ENCODE results near the gene SGCA. TPM values are rescaled to one million over a fixed set of nuclear protein-coding genes. Genes with fewer than 3 reads are reported as not detected.

The SGCA gene
- total and polyA plus RNA-seq, 2 experiments from 2014 or later: 0.19 TPM; not detected in 1

DNA sequence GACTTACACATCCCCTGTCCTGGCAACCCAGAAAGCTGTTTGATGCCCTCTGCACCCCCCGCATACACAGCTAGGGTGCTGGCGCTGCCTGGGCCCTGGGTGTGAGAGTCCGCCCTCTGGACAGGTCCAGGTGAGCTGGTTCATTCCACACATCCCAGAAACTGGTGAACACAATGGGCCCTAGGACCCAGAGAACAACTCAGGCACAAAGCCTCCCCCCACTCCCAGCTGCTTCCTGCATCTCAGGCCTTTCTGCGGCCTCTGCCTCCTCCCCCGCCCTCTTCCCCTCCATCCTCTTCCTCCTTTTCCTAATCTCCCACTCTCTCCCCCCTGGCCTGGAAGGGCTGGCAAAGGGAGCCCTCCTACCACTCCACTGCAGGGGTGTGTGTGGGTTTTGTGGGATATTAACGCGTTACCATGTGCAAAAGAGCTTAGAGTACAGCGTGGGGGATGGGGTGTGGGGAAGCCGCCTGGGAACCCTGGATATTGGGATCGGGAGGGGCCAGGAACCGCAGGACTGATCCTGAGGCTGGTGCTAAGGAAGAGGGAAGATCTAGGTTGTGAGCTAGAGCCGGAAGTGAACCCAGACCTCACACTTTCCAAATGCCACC lies 13.8 kb upstream of the SGCA start (continued):
- TF ChIP-seq, protein P1, sequence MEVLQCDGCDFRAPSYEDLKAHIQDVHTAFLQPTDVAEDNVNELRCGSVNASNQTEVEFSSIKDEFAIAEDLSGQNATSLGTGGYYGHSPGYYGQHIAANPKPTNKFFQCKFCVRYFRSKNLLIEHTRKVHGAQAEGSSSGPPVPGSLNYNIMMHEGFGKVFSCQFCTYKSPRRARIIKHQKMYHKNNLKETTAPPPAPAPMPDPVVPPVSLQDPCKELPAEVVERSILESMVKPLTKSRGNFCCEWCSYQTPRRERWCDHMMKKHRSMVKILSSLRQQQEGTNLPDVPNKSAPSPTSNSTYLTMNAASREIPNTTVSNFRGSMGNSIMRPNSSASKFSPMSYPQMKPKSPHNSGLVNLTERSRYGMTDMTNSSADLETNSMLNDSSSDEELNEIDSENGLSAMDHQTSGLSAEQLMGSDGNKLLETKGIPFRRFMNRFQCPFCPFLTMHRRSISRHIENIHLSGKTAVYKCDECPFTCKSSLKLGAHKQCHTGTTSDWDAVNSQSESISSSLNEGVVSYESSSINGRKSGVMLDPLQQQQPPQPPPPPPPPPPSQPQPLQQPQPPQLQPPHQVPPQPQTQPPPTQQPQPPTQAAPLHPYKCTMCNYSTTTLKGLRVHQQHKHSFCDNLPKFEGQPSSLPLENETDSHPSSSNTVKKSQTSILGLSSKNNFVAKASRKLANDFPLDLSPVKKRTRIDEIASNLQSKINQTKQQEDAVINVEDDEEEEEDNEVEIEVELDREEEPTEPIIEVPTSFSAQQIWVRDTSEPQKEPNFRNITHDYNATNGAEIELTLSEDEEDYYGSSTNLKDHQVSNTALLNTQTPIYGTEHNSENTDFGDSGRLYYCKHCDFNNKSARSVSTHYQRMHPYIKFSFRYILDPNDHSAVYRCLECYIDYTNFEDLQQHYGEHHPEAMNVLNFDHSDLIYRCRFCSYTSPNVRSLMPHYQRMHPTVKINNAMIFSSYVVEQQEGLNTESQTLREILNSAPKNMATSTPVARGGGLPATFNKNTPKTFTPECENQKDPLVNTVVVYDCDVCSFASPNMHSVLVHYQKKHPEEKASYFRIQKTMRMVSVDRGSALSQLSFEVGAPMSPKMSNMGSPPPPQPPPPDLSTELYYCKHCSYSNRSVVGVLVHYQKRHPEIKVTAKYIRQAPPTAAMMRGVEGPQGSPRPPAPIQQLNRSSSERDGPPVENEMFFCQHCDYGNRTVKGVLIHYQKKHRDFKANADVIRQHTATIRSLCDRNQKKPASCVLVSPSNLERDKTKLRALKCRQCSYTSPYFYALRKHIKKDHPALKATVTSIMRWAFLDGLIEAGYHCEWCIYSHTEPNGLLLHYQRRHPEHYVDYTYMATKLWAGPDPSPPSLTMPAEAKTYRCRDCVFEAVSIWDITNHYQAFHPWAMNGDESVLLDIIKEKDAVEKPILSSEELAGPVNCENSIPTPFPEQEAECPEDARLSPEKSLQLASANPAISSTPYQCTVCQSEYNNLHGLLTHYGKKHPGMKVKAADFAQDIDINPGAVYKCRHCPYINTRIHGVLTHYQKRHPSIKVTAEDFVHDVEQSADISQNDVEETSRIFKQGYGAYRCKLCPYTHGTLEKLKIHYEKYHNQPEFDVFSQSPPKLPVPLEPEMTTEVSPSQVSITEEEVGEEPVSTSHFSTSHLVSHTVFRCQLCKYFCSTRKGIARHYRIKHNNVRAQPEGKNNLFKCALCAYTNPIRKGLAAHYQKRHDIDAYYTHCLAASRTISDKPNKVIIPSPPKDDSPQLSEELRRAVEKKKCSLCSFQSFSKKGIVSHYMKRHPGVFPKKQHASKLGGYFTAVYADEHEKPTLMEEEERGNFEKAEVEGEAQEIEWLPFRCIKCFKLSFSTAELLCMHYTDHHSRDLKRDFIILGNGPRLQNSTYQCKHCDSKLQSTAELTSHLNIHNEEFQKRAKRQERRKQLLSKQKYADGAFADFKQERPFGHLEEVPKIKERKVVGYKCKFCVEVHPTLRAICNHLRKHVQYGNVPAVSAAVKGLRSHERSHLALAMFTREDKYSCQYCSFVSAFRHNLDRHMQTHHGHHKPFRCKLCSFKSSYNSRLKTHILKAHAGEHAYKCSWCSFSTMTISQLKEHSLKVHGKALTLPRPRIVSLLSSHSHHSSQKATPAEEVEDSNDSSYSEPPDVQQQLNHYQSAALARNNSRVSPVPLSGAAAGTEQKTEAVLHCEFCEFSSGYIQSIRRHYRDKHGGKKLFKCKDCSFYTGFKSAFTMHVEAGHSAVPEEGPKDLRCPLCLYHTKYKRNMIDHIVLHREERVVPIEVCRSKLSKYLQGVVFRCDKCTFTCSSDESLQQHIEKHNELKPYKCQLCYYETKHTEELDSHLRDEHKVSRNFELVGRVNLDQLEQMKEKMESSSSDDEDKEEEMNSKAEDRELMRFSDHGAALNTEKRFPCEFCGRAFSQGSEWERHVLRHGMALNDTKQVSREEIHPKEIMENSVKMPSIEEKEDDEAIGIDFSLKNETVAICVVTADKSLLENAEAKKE (CRISPR knock-in tag; IDR thresholded peaks at IDR 0.05): no peak
- TF ChIP-seq CREB1 (CRISPR knock-in tag; IDR thresholded peaks at IDR 0.05; ENCODE audit: low read depth) (peak; percentile 24; the same call in 1 of the 2 replicates), STAT1 (IDR thresholded peaks at IDR 0.05; ENCODE audit: unreplicated experiment) (no peak), POLR2AphosphoS5 (IDR thresholded peaks at IDR 0.05; ENCODE audit: low read depth) (peak; percentile 50), JUNB (IDR thresholded peaks at IDR 0.05; ENCODE audit: unreplicated experiment) (no peak)

DNA sequence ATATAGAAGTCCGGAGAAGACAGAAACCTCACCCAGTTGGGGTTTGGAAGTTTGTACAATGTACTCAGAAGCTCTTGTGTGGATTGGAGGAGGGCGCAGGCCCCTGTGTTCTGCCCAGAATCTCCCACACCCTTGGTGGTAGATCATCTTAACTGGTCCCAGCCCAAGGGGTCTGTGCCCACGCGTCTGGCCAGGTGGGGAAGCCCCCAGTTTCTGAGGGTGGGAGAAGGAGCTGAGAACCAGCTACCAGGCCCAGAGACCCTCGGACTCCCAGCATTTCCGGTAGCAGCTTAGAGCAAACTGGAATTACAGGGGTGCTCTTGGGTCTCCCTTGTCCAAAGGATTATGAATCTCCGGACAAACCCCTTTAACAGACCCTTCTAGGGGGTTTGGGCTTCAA lies 13.1 kb upstream of the SGCA start:
- 0 out of 2 replicates have a peak overlapping the region, but pooled peaks have one; percentile 73 for H3K27ac Mint-ChIP-seq
- H3K4me3 ChIP-seq: peak overlapping the region; percentile 87; the same call in 1 of the 2 replicates
- no peak for ATAC-seq
- TF ChIP-seq, protein P1 (CRISPR knock-in tag; IDR thresholded peaks at IDR 0.05): no peak
- TF ChIP-seq ZNF331 (CRISPR knock-in tag; IDR thresholded peaks at IDR 0.05; ENCODE audit: low read depth) (no peak), NANOG (IDR thresholded peaks at IDR 0.05; ENCODE audit: borderline replicate concordance) (no peak), EZH2 (IDR thresholded peaks at IDR 0.05; ENCODE audit: low read depth, unreplicated experiment) (no peak), CREB1 (CRISPR knock-in tag; IDR thresholded peaks at IDR 0.05; ENCODE audit: low read depth) (no peak), EZH2phosphoT487 (IDR thresholded peaks at IDR 0.05; ENCODE audit: unreplicated experiment) (no peak)

More for the DNA sequence above, 13.1 kb upstream of the SGCA start:
- H3K4me3 Mint-ChIP-seq: peak overlapping the region; percentile 80; the same call in 1 of the 3 replicates
- peaks cover 28% of the 10 kb centered on the region for H3K27me3 ChIP-seq (ENCODE audit: insufficient read depth)
- no peaks in the 10 kb centered on the region for H3K36me3 ChIP-seq (ENCODE audit: insufficient read depth)
- H3K27me3 Mint-ChIP-seq (ENCODE audit: insufficient read depth, low read depth, poor library complexity): peaks cover 19% of the 10 kb centered on the region
- no peaks in the 10 kb centered on the region for H4K20me1 ChIP-seq (replicated peaks; ENCODE audit: insufficient read depth)
- H3K4me2 ChIP-seq: peak overlapping the region; percentile 99; the same call in 1 of the 2 replicates
- no peaks in the 10 kb centered on the region for H3K36me3 Mint-ChIP-seq (ENCODE audit: low read depth)
- peaks cover 5% of the 10 kb centered on the region; the same call in 1 of the 2 replicates for H3F3A ChIP-seq (replicated peaks; ENCODE audit: low read depth)
- H3K27ac ChIP-seq (ENCODE audit: low read depth): no peak overlapping the region
- peaks cover 28% of the 10 kb centered on the region for H3K4me1 Mint-ChIP-seq
- no peaks in the 10 kb centered on the region for H3K9me2 ChIP-seq (ENCODE audit: insufficient read depth)
- H3K79me2 ChIP-seq (replicated peaks; ENCODE audit: insufficient read depth): no peaks in the 10 kb centered on the region
- H3K4me1 ChIP-seq (ENCODE audit: insufficient read depth): peaks cover 21% of the 10 kb centered on the region
- H3K9me3 Mint-ChIP-seq: no peaks in the 10 kb centered on the region; the same call in 2 of the 3 replicates
- H2AFZ ChIP-seq: no peak overlapping the region
- DNase-seq (ENCODE audit: low spot score): no peak

Data from GM23338 (cell line).